Kidney epithelial cell (primary cell): ENCODE data around the gene CCDC201. TPM values are rescaled to one million over a fixed set of nuclear protein-coding genes. Genes with fewer than 3 reads are reported as not detected.

Experiments used
- DNase-seq: peaks from one replicate; pipeline ENCODE4 v3.0.0-alpha.2; 2010; ENCODE audit warnings: low read depth
- H3K27me3 ChIP-seq: 2 replicates; pipeline ENCODE4 v1.6.0; 2011; ENCODE audit warnings: low read length; ENCODE audit not compliant: control insufficient read depth, insufficient read depth
- H3K36me3 ChIP-seq: 2 replicates; pipeline ENCODE4 v1.5.1; 2011; ENCODE audit warnings: low read length; ENCODE audit not compliant: control insufficient read depth, insufficient read depth
- H3K4me3 ChIP-seq: 2 replicates; pipeline ENCODE4 v1.5.1; 2011; ENCODE audit warnings: low read depth, mild to moderate bottlenecking, control low read depth, low read length
- CTCF ChIP-seq: IDR thresholded peaks from 2 replicates; pipeline ENCODE4 v1.5.1; 2011; ENCODE audit warnings: mild to moderate bottlenecking, moderate library complexity, low read length, control low read depth, inconsistent platforms; ENCODE audit not compliant: insufficient read depth, poor library complexity, severe bottlenecking
- total RNA-seq: library from RNA; depleted of rRNA; stranded (reverse); fragments of >200 nt; gene quantifications from 2 replicates; pipeline ENCODE4 v1.2.3, GENCODE V29; 2015

CCDC201 gene
- total RNA-seq, 1 donor from 2014 or later, result not detected

GRCh38 chr7:45912972-45913371, 40.1 kb upstream of the CCDC201 start:
- no peak for DNase-seq
- Histone ChIP-seq H3K36me3 (no peaks in the 10 kb centered on the region), H3K27me3 (no peaks in the 10 kb centered on the region), H3K4me3 (no peak overlapping the region)
- TF ChIP-seq CTCF, result no peak

- TF ChIP-seq CTCF, result no peak
- Histone ChIP-seq H3K4me3 (no peak overlapping the region), H3K27me3 (no peaks in the 10 kb centered on the region), H3K36me3 (no peaks in the 10 kb centered on the region)
- DNase-seq, result no peak
Measured at GRCh38 chr7:45911311-45911710, 38.4 kb upstream of the CCDC201 start.

GRCh38 chr7:45910855-45911254, 38.0 kb upstream of the CCDC201 start:
- TF ChIP-seq CTCF, result no peak
- no peak overlapping the region for H3K4me3 ChIP-seq
- no peak for DNase-seq
- no peaks in the 10 kb centered on the region for H3K36me3 ChIP-seq
- H3K27me3 ChIP-seq, result no peaks in the 10 kb centered on the region

GRCh38 chr7:45909561-45909960, 36.7 kb upstream of the CCDC201 start:
- Histone ChIP-seq H3K27me3 (no peaks in the 10 kb centered on the region), H3K36me3 (no peaks in the 10 kb centered on the region), H3K4me3 (no peak overlapping the region)
- DNase-seq, result no peak
- TF ChIP-seq CTCF, result no peak

- H3K27me3 ChIP-seq, result no peaks in the 10 kb centered on the region
- no peak for TF ChIP-seq CTCF
- DNase-seq, result no peak
- no peak overlapping the region for H3K4me3 ChIP-seq
- H3K36me3 ChIP-seq, result no peaks in the 10 kb centered on the region
Measured at GRCh38 chr7:45902820-45903219, 29.9 kb upstream of the CCDC201 start.

- H3K4me3 ChIP-seq, result no peak overlapping the region
- H3K36me3 ChIP-seq, result no peaks in the 10 kb centered on the region
- no peak for TF ChIP-seq CTCF
- H3K27me3 ChIP-seq, result no peaks in the 10 kb centered on the region
- DNase-seq, result no peak
Measured at GRCh38 chr7:45901566-45901965, 28.7 kb upstream of the CCDC201 start.
